ENCODE data around the gene GSTM3. TPM values are rescaled to one million over a fixed set of nuclear protein-coding genes. Genes with fewer than 3 reads are reported as not detected.
A peak's percentile ranks its signal among the peaks of the same experiment; 100 is the strongest.

GSTM3 gene
- total and polyA plus RNA-seq, 9 of the 15 experiments (the other 6 are each of a cell fraction or from before 2014, with no cell fraction given) = 3.9 to 24.5 (median 9.4) TPM

DNA sequence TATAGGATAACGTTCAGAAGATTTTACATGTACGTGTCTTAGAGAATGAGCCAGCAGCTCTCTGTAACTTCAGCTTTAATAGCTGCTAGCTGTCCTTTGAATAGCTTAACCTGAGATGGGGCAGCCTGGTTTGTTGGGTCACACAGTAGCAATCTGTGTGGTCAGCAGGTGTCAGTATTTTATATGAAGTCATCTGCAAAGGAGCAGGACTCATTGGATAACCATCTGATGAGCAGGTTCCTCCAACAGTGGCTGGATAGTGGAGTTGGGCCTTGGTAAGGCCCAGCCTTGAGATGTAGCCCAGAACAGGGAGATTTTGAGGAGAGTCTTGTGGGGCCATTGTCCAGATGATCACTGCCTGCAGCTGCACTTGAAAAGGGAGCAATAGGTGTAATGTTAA lies 22.3 kb downstream of the GSTM3 start (continued):
- TF ChIP-seq, protein P1, sequence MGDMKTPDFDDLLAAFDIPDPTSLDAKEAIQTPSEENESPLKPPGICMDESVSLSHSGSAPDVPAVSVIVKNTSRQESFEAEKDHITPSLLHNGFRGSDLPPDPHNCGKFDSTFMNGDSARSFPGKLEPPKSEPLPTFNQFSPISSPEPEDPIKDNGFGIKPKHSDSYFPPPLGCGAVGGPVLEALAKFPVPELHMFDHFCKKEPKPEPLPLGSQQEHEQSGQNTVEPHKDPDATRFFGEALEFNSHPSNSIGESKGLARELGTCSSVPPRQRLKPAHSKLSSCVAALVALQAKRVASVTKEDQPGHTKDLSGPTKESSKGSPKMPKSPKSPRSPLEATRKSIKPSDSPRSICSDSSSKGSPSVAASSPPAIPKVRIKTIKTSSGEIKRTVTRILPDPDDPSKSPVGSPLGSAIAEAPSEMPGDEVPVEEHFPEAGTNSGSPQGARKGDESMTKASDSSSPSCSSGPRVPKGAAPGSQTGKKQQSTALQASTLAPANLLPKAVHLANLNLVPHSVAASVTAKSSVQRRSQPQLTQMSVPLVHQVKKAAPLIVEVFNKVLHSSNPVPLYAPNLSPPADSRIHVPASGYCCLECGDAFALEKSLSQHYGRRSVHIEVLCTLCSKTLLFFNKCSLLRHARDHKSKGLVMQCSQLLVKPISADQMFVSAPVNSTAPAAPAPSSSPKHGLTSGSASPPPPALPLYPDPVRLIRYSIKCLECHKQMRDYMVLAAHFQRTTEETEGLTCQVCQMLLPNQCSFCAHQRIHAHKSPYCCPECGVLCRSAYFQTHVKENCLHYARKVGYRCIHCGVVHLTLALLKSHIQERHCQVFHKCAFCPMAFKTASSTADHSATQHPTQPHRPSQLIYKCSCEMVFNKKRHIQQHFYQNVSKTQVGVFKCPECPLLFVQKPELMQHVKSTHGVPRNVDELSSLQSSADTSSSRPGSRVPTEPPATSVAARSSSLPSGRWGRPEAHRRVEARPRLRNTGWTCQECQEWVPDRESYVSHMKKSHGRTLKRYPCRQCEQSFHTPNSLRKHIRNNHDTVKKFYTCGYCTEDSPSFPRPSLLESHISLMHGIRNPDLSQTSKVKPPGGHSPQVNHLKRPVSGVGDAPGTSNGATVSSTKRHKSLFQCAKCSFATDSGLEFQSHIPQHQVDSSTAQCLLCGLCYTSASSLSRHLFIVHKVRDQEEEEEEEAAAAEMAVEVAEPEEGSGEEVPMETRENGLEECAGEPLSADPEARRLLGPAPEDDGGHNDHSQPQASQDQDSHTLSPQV (IDR thresholded peaks at IDR 0.05) = peak; percentile 53
- TF ChIP-seq PPARD (CRISPR knock-in tag; IDR thresholded peaks at IDR 0.05) (no peak), NR4A1 (CRISPR knock-in tag; IDR thresholded peaks at IDR 0.05) (no peak), NR4A1 (tag; IDR thresholded peaks at IDR 0.05) (peak; percentile 76; the same call in 1 of the 2 replicates), MAFG (tag; conservative IDR thresholded peaks at IDR 0.05) (0 out of 2 replicates have a peak, but pooled peaks have one; percentile 6), HDGF (IDR thresholded peaks at IDR 0.05) (no peak), L3MBTL2 (IDR thresholded peaks at IDR 0.05) (peak; percentile 39; the same call in 1 of the 2 replicates), TBL1XR1 (IDR thresholded peaks at IDR 0.05; ENCODE audit: low read length in 2 of 2) (0 out of 4 replicates have a peak, but pooled peaks of 1 of the 2 experiments have one; percentile 29), RCOR1 (IDR thresholded peaks at IDR 0.05; ENCODE audit: borderline replicate concordance in 1 of 2, low read depth in 2 of 2, low read length in 2 of 2) (peak in 1 of 2 experiments; percentile 31; a peak in 1 of 4 replicates), SPI1 (IDR thresholded peaks at IDR 0.05; ENCODE audit: borderline replicate concordance, low read depth, low read length) (no peak), MYC (IDR thresholded peaks at IDR 0.05; ENCODE audit: low read depth, low read length) (0 out of 2 replicates have a peak, but pooled peaks have one; percentile 33), MYC (CRISPR knock-in tag; IDR thresholded peaks at IDR 0.05; ENCODE audit: borderline replicate concordance, low read depth) (no peak)
- TF ChIP-seq, protein P2, sequence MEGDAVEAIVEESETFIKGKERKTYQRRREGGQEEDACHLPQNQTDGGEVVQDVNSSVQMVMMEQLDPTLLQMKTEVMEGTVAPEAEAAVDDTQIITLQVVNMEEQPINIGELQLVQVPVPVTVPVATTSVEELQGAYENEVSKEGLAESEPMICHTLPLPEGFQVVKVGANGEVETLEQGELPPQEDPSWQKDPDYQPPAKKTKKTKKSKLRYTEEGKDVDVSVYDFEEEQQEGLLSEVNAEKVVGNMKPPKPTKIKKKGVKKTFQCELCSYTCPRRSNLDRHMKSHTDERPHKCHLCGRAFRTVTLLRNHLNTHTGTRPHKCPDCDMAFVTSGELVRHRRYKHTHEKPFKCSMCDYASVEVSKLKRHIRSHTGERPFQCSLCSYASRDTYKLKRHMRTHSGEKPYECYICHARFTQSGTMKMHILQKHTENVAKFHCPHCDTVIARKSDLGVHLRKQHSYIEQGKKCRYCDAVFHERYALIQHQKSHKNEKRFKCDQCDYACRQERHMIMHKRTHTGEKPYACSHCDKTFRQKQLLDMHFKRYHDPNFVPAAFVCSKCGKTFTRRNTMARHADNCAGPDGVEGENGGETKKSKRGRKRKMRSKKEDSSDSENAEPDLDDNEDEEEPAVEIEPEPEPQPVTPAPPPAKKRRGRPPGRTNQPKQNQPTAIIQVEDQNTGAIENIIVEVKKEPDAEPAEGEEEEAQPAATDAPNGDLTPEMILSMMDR (IDR thresholded peaks at IDR 0.05 in 2 of 3, conservative IDR thresholded peaks at IDR 0.05 in 1 of 3; ENCODE audit: insufficient read depth in 2 of 3, low read depth in 1 of 3, low read length in 3 of 3) = peak; percentile 28 to 73 (median 43)
- TF ChIP-seq, protein P3, sequence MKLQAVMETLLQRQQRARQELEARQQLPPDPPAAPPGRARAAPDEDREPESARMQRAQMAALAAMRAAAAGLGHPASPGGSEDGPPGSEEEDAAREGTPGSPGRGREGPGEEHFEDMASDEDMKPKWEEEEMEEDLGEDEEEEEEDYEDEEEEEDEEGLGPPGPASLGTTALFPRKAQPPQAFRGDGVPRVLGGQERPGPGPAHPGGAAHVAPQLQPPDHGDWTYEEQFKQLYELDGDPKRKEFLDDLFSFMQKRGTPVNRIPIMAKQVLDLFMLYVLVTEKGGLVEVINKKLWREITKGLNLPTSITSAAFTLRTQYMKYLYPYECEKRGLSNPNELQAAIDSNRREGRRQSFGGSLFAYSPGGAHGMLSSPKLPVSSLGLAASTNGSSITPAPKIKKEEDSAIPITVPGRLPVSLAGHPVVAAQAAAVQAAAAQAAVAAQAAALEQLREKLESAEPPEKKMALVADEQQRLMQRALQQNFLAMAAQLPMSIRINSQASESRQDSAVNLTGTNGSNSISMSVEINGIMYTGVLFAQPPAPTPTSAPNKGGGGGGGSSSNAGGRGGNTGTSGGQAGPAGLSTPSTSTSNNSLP (IDR thresholded peaks at IDR 0.05; ENCODE audit: borderline replicate concordance, low read depth, low read length) = peak; percentile 79
- TF ChIP-seq, protein P4, sequence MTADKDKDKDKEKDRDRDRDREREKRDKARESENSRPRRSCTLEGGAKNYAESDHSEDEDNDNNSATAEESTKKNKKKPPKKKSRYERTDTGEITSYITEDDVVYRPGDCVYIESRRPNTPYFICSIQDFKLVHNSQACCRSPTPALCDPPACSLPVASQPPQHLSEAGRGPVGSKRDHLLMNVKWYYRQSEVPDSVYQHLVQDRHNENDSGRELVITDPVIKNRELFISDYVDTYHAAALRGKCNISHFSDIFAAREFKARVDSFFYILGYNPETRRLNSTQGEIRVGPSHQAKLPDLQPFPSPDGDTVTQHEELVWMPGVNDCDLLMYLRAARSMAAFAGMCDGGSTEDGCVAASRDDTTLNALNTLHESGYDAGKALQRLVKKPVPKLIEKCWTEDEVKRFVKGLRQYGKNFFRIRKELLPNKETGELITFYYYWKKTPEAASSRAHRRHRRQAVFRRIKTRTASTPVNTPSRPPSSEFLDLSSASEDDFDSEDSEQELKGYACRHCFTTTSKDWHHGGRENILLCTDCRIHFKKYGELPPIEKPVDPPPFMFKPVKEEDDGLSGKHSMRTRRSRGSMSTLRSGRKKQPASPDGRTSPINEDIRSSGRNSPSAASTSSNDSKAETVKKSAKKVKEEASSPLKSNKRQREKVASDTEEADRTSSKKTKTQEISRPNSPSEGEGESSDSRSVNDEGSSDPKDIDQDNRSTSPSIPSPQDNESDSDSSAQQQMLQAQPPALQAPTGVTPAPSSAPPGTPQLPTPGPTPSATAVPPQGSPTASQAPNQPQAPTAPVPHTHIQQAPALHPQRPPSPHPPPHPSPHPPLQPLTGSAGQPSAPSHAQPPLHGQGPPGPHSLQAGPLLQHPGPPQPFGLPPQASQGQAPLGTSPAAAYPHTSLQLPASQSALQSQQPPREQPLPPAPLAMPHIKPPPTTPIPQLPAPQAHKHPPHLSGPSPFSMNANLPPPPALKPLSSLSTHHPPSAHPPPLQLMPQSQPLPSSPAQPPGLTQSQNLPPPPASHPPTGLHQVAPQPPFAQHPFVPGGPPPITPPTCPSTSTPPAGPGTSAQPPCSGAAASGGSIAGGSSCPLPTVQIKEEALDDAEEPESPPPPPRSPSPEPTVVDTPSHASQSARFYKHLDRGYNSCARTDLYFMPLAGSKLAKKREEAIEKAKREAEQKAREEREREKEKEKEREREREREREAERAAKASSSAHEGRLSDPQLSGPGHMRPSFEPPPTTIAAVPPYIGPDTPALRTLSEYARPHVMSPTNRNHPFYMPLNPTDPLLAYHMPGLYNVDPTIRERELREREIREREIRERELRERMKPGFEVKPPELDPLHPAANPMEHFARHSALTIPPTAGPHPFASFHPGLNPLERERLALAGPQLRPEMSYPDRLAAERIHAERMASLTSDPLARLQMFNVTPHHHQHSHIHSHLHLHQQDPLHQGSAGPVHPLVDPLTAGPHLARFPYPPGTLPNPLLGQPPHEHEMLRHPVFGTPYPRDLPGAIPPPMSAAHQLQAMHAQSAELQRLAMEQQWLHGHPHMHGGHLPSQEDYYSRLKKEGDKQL (CRISPR knock-in tag; IDR thresholded peaks at IDR 0.05; ENCODE audit: borderline replicate concordance) = no peak
